GM12872 (cell line): Measurements from ENCODE around the gene OSGIN1.

Source experiments
- TF ChIP-seq, protein P1 (sequence below): IDR thresholded peaks from 3 replicates; pipeline ENCODE4 v1.5.1; 2011; ENCODE audit warnings: low read depth, mild to moderate bottlenecking, low read length, moderate library complexity; ENCODE audit not compliant: insufficient read depth

The OSGIN1 gene

DNA sequence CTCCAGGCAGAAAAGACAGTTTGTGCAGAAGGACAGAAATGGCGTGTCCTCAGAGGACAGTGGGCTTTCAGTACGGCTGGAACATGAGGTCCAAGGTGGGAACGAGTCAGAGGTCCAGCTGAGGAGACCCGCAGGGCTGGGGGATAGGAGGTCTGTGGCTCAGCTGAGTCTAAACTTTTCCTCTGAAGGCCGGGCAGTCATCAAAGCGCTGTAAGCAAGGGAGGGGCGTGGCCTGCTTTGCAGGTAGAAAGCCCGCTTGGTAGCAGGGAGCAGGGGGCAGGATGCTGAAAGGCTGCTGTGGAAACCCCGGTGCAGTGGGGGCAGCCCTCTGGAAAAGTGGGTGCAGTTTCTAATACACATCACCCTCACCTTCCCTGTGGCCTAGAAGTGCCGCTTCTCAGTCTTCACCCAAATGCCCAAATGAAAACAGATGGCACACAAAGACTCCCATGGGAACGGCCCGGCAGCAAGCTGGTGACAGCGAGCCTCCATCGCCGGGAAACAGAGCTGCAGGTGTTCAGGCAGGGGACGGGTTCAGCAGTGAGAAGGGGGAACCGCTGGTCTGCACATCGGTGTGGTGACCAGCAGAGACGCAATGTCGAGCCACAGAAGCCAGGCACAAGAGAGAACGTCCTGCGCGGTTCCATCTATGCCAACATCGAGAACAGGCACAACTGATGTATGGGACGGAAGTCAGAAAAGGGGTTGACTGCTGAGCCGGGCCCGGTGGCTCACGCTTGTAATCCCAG lies 12.2 kb upstream of the OSGIN1 start:
- TF ChIP-seq, protein P1, sequence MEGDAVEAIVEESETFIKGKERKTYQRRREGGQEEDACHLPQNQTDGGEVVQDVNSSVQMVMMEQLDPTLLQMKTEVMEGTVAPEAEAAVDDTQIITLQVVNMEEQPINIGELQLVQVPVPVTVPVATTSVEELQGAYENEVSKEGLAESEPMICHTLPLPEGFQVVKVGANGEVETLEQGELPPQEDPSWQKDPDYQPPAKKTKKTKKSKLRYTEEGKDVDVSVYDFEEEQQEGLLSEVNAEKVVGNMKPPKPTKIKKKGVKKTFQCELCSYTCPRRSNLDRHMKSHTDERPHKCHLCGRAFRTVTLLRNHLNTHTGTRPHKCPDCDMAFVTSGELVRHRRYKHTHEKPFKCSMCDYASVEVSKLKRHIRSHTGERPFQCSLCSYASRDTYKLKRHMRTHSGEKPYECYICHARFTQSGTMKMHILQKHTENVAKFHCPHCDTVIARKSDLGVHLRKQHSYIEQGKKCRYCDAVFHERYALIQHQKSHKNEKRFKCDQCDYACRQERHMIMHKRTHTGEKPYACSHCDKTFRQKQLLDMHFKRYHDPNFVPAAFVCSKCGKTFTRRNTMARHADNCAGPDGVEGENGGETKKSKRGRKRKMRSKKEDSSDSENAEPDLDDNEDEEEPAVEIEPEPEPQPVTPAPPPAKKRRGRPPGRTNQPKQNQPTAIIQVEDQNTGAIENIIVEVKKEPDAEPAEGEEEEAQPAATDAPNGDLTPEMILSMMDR = no peak

DNA sequence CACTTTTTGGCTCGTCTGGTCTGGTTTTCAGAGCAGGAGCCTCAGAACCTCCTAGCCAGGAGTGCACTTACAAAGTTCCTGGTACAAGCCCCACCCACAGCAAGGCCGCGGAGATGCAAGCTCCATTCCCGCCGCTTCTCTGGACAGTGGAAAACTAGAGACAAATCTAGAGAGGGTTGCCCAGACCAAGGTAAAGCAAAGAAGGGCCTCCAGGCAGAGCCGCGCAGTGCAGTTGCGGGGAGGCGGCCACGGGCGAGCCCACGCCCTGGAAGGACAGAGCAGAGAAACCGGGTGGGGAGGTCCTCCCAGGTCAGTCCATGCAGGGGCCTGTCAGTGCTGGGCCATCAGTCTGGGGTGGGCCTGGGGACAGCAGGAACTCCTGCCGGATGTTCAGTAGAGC lies 11.0 kb upstream of the OSGIN1 start:
- TF ChIP-seq, protein P1 = no peak

DNA sequence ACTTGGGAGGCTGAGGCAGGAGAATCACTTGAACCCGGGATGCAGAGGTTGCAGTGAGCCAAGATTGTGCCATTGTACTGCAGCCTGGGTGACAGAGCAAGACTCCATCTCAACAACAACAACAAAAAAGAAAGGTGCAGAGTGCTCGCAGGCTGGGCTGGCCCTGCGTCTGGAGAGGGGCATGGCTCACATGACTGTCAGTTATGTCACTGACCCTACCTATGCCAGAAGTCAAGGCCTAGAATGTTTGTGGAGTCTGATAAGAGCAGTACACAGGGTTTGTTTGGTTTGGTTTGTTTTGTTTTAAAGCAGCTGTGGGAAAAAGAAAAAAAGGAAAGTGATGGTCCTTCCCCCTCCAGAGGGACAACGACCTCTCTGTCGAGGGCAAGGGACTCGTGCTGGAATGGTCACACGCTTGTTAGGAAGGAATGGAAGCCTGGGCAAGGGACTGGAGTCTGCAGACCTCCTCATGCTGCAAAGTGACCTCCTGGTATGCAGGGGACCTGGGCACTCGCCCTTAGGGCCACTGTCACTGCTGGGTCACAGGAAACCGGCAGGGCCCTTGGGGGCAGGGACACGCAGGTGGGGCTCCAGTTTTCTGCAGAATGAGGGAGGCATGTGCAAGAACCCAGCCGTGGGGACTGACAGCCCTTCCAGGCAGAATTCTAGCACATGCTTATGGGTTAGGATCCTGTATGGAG lies 10.1 kb upstream of the OSGIN1 start:
- TF ChIP-seq, protein P1 = no peak

DNA sequence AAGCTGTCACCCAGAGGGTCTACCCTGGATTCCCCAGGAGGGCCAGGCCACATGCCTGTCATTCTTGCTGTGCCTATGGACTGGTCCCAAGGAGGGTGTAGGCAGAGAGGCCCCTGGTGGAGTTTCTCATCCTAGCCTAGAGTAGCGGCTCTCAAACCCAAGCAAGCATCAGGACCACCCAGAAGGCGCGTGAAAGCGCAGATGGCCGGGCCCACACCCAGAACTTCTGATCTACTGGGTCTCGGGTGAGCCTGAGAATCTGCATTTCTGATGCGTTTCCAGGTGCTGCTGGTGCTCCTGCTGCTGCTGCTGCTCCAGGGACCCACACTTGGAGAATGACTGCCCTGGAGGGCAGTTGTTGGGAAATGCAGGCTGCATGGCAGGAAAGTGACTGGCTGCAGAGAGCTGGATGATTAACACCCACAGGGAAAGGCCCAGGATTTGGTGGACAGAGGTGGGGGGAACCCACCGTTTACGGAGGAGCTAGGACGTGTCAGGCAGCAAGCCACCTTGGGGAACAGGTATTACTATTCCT lies 9.5 kb upstream of the OSGIN1 start:
- TF ChIP-seq, protein P1 = no peak

DNA sequence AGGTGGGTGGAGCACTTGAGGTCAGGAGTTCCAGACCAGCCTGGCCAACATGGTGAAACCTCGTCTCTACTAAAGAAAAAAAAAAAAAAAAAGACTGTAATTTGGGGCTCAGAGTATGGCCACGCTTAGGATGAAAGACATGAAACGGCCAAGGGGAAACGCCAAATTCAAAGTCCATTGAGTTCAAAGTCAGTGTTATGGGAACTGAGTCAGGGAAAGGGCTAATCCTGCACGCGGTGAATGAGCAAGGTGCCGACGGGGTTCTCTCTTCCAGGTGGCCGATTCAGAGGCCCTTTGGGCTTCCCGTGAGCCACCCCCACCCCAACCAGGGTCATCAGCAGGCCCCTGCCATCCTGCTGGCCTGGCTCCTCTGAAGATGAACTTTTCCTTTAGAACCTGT lies 7.5 kb upstream of the OSGIN1 start:
- TF ChIP-seq, protein P1 = no peak

DNA sequence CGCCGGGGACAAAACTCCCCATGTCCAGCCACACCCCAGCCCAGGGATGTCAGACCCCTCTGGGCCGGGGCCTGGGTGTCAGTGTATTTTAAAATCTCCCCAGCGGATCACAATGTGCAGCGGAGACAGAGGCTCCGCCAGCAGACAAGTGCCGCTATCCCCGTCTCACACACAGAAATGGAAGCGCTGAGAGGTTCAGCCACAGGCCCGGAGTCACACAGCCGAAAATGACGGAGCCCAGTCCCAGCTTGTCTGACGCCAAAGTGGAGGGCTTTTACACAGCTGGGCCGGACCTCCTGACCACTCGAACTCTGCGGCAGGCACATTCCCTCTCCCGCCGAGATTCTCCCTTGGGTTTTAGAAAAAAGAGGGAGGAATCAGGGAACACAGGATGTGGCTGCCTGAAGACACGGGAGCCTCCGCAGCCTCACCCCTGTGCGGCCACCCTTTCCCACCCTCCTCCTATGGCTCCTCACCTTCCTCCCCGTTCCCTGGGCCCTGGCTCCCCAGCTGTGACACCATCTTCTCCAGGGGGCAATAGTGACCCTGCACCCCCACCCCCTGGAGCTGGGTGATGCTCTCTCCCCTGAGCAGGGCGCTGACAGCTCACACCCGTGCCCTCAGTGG lies 6.8 kb upstream of the OSGIN1 start:
- TF ChIP-seq, protein P1 = no peak
